Measurements from ENCODE around the gene ERMAP.
"Not testable (repeated sequence)": the region's sequence is repeated elsewhere in the genome, so short reads cannot be mapped to it uniquely, and the experiment has no call there.

ERMAP gene

DNA sequence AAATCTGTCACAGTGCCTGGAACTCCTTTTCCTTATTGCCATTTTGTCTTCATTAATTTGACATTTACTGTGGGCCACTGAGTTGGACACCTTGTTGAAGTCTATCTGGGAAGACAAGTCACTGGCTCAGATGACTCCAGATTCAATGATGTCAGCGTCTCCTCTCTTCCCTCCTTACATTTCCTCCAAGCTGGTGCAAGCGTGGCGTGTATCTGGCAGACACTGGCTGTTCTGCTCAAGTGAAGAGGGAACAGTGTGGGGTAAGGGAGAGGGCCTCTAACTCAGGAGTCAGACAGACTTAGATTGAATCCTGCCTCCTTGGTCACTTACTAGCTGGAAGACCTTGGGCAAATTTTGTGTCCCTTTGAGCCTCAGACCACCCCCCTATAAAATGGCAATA lies 20.8 kb downstream of the ERMAP start:
- H3K4me3 ChIP-seq (ENCODE audit: low read length): no peak overlapping the region
- no peak for DNase-seq (ENCODE audit: low read depth, low spot score)

GRCh38 chr1:42838482-42839190 lies 21.7 kb downstream of the ERMAP start:
- H3K4me3 ChIP-seq (ENCODE audit: low read length): no peak overlapping the region
- DNase-seq (ENCODE audit: low read depth, low spot score): no peak

- no peak for DNase-seq (ENCODE audit: low read depth, low spot score)
- H3K4me3 ChIP-seq (ENCODE audit: low read length): no peak overlapping the region
Observed at GRCh38 chr1:42841010-42841409, 24.1 kb downstream of the ERMAP start.

- H3K4me3 ChIP-seq (ENCODE audit: low read length): no peak overlapping the region
- no peak for DNase-seq (ENCODE audit: low read depth, low spot score)
Observed at GRCh38 chr1:42841440-42842147, 24.7 kb downstream of the ERMAP start.

GRCh38 chr1:42844592-42845140 lies 27.7 kb downstream of the ERMAP start:
- no peak overlapping the region for H3K4me3 ChIP-seq (ENCODE audit: low read length)
- no peak for DNase-seq (ENCODE audit: low read depth, low spot score)

DNA sequence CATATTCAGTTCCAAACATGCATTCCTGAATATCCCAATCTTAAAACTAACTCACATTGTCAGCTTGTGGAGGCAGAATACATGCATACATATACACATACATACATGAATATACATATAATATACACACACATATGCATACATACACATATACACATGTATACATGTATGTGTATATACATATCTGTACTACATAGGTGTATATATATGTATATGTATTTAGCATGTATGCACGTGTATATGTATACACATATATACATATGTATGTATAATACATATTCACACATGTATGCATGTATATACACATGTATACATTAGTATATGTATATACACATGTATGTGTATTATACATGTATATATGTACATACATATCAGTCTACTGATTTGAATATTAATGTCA lies 28.3 kb downstream of the ERMAP start:
- no peak overlapping the region for H3K4me3 ChIP-seq (ENCODE audit: low read length)

DNA sequence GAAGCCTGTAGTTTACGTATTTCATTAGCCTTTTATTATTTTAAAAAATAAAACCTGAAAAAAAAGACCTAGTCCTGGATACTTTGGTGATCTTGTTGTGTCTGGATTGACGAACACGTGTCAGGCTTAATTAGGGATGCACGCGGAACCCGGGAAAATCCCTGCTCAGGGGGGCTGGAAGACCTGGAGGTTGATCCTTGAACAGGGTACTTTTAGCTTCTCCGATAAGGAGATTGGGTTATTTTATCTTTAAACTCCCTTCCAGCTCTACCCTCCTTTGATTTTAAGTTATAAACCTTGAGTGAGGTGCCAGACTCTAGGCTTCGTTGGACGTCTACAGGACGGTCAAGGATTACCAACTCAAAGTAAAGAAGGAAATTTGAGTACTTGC lies 28.9 kb downstream of the ERMAP start:
- DNase-seq (ENCODE audit: low read depth, low spot score): no peak
- H3K4me3 ChIP-seq (ENCODE audit: low read length): peak overlapping the region; percentile 69

More for the DNA sequence above, 28.3 kb downstream of the ERMAP start:
- DNase-seq (ENCODE audit: low read depth, low spot score): no peak

DNA sequence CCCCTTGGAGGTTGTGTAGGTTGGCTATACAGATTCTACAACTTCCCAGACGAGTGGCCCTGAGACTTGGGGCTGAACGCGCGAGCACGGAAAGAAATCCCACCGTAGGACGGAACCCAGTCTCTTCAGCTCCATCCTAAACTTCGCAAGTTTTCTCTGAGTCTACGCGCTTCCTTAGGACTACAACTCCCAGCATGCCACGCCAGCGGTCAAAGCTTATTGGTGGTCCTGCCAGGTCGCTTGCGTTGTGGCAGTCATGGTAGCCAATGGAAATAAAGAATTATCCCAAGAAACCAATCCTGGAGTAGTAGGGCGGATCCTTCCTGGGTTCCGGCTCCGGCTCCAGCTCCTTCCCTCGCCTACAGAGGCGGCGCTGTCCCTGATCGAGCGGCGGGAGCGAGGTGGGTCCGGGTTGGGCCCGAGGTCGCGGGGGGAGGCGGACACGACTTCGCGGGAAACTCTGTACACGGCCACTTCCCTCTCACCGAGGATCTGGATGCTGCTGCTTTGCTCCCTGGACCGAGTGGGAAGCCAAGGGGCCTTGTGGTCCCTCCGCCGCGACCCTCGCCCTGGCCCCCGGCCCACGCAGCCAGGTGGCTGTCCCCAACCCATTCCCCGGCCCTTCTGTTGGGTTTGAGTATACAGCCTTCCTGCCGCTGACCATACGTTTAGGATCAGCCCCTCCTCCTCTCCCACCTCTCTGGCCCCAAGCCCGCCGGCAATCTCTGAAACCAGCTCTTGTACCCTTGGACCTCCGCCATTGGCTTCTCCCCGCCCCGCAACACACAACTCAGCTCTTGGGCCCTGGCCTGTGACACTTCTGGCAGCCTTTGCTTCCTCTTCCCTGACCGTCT lies 29.6 kb downstream of the ERMAP start, which contains the start of gene ZNF691:
Gene ZNF691 (plus strand): TSS at position 357 of the 854 bp plus-strand sequence. CDS start 3,046 bp downstream, outside the sequence.
- peak within 1 kb of the TSS; percentile 69 for H3K4me3 ChIP-seq (ENCODE audit: low read length)
- DNase-seq (ENCODE audit: low read depth, low spot score): peak; percentile 97

GRCh38 chr1:42847111-42847595 lies 30.2 kb downstream of the ERMAP start:
- H3K4me3 ChIP-seq (ENCODE audit: low read length): peak overlapping the region; percentile 69

DNA sequence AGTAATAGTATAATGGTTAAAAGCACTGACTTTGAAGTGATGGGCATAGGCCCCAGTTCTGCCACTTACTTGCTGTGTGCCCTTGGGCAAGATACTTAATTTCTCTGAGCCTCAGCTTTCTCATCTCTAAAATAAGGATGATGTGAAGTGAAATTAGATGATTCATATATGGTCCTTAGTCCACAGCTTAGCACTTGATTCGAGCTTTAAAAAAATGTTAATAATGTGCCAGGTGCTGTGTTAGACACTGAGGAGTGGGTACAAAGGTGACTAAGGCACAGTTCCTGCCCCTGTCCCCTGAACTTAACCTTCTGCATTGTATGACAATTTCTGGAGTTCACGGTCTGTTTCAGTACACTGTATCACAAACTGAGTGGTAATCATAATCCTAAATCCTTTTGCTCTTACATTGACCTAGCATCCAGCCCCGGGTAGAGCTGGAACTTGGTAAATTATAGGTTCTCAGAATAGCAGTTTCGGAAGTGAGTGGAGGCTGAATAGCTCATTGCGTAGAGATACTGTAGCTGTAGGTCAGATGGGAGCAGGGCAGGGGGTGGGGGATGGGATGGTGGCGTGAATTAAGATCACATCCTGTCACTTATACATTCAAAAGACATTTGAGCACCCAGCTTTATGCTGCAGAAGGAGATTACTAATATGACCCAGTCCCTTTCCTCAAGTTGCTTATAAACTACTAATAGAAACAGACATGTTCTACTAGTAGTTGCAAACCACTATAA lies 31.0 kb downstream of the ERMAP start:
- H3K4me3 ChIP-seq (ENCODE audit: low read length): peak overlapping the region; percentile 69
- DNase-seq (ENCODE audit: low read depth, low spot score): no peak

More at GRCh38 chr1:42847111-42847595, 30.2 kb downstream of the ERMAP start:
- peak; percentile 26 for DNase-seq (ENCODE audit: low read depth, low spot score)

DNA sequence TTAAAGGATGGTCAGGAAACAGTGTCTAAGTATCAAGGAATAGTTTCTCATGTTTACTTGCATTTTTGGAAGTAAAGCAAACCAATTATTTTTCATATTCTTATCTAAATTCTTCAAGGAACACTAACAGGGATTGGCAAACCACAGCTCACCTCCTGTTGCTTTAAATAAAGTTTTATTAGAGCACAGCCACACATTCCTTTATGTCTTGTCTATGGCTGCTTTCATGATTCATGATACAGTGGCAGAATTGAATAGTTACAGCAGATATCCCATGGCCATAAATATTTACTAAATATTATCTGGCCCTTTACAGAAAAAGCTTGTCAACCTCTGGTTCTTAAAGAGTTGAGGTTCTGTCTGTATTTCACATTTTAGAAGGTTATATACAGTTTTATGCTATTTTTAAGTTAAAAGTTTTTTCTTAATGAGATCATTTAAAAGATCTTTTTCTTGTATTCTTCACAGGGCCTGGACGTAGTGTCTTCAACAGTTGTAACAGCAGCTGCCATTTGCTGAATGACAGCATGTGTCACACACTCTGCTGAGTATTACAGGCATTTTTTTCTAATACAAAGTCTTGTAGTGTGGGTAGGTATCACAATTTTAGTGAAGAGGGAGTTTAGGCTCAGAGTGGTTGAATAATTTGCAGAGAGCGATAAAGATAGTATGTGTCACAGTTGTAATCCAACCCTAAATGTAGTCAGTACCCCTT lies 32.1 kb downstream of the ERMAP start:
- DNase-seq (ENCODE audit: low read depth, low spot score): no peak
- no peak overlapping the region for H3K4me3 ChIP-seq (ENCODE audit: low read length)

GRCh38 chr1:42849944-42850343 lies 33.0 kb downstream of the ERMAP start:
- H3K4me3 ChIP-seq (ENCODE audit: low read length): no peak overlapping the region
- no peak for DNase-seq (ENCODE audit: low read depth, low spot score)

GRCh38 chr1:42851420-42851819 lies 34.5 kb downstream of the ERMAP start:
- H3K4me3 ChIP-seq (ENCODE audit: low read length): no peak overlapping the region
- DNase-seq (ENCODE audit: low read depth, low spot score): no peak

DNA sequence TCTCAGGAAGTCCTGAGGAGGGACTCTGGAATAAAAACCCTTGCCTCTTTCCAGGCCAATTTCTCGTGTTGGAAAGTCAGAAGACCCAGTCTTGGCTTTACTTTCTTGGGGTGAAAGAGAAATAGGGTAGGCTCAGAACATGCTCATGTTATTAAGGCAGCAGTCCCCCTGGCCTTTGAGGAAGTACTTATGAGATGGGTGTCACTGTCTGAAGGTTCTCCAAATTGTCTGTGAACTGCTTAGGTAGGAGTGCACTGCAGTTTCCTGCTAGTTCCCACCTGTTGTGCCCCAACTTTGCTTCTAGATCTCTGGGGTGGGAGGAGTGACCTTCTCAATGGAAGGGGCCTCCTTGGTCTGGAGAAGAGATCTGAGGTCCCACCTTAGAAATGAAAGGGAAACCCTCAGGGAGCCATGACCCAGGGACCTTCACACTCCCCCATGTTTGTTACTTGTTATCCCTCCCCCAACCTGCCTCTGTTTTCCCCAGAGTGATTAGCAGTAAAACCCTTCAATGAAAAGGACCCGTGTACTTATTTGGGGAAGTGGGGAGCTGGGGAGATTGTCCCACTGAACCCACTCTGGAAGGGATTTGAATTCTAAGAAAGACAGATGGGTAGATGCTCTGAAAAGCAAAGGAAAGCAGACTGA lies 35.2 kb downstream of the ERMAP start:
- no peak overlapping the region for H3K4me3 ChIP-seq (ENCODE audit: low read length)

DNA sequence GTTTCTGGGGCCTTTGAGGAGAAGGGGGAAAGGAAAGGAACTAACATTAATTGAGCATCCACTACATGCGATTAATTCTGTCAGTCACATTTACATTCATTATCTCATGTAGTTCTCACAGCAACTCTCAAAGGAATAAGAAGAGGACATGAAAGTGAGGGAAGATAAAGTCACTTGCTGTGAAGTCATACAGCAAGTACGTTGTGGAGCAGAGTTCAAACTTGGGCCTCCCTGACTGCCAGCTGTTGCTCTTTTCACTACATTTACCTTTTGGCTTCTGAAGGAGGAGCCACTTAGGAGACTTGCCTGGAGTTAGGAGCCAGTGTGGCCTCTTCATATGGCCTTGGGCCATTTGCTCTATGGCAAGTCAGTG lies 35.7 kb downstream of the ERMAP start:
- H3K4me3 ChIP-seq (ENCODE audit: low read length): no peak overlapping the region
- DNase-seq (ENCODE audit: low read depth, low spot score): no peak

More for the DNA sequence above, 35.2 kb downstream of the ERMAP start:
- DNase-seq (ENCODE audit: low read depth, low spot score): no peak

GRCh38 chr1:42853116-42853884 lies 36.4 kb downstream of the ERMAP start:
- H3K4me3 ChIP-seq (ENCODE audit: low read length): no peak overlapping the region
- no peak for DNase-seq (ENCODE audit: low read depth, low spot score)

- DNase-seq (ENCODE audit: low read depth, low spot score): not testable (repeated sequence)
Observed at GRCh38 chr1:42856554-42856953, 39.6 kb downstream of the ERMAP start.

More at GRCh38 chr1:42856554-42856953, 39.6 kb downstream of the ERMAP start:
- not testable (repeated sequence) for H3K4me3 ChIP-seq (ENCODE audit: low read length)

All from Jurkat, Clone E6-1 (cell line).